GM12873 (cell line): ENCODE results near the gene TARS3.

Experiments
- TF ChIP-seq, protein P1 (sequence below): IDR thresholded peaks from 2 replicates; pipeline ENCODE4 v1.5.1; 2012; ENCODE audit warnings: low read depth, mild to moderate bottlenecking, moderate library complexity, low read length, control low read depth; ENCODE audit not compliant: insufficient read depth; ENCODE audit errors: missing control alignments

Gene TARS3

DNA sequence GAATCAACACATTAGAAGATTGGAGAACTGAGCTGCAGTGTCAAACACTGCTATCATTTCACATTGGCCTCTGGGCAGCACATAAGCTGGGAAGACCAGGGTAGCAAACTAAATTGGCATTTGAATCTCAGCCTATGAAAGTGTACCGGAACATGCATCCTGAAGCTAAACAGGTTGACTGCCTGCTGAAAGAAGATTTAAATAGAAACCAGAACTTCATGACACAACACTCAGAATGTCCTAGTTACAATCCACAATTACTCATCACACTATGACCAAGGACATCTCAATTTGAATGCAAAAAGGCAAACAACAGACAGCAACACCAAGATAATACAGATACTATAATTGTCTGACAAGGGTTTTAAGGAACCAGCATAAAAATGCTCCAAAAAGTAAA is 98.3 kb downstream of the TARS3 start:
- TF ChIP-seq, protein P1, sequence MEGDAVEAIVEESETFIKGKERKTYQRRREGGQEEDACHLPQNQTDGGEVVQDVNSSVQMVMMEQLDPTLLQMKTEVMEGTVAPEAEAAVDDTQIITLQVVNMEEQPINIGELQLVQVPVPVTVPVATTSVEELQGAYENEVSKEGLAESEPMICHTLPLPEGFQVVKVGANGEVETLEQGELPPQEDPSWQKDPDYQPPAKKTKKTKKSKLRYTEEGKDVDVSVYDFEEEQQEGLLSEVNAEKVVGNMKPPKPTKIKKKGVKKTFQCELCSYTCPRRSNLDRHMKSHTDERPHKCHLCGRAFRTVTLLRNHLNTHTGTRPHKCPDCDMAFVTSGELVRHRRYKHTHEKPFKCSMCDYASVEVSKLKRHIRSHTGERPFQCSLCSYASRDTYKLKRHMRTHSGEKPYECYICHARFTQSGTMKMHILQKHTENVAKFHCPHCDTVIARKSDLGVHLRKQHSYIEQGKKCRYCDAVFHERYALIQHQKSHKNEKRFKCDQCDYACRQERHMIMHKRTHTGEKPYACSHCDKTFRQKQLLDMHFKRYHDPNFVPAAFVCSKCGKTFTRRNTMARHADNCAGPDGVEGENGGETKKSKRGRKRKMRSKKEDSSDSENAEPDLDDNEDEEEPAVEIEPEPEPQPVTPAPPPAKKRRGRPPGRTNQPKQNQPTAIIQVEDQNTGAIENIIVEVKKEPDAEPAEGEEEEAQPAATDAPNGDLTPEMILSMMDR = no peak

DNA sequence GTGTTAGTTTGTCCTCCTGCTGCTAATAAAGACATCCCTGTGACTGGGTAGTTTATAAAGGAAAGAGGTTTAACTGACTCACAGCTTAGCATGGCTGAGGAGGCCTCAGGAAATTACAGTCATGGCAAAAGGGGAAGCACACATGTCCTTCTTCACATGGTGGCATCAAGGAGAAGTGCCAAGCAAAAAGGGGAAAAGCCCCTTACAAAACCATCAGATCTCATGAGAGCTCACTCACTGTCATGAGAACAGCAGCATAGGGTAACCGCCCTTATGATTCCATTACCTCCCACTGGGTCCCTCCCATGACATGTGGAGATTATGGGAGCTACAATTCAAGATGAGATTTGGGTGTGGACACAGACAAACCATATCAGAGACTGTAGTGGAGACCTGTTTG is 99.1 kb downstream of the TARS3 start:
- TF ChIP-seq, protein P1 = no peak

DNA sequence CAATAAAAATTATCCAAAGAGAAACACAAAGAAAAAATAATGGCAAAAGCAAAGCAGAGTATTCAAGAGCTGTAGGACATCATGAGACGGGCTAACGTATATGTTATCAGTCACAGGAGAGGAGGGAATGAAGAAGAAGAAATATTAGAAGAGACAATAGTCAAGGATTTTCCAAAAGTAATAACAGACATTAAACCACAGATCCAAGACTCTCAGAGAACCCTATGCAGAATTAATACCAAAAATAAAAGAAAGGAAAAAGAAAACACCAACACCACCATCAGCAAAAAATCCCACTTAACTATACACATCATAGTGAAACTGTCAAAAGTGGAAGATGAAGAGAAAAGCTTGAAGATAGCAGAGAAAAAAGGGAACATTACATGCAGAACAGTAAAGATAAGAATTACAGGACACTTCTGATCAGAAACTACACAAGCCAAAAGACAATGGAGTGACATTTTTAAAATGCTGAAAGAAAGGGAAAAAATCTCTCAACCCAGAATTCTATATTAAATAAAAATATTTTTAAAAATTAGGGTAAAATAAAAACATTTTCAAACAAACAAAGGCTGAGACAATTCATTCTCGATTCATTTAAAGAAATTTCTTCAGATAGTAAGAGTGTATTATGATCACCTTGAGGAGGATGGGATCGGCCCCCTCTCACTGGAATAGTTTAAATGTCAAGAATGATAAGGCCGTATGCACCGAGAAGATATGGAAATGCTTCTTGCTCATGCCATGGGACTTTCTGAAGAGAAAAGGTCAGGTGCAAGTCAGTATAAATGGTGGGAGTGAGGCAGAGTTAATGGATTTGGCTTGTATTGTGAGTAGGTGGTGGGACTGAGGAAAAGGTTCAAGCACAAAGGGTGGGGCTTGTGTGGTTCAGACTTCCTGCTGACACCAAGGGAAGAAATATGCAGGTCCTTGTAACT is 100.6 kb downstream of the TARS3 start:
- TF ChIP-seq, protein P1 = no peak

DNA sequence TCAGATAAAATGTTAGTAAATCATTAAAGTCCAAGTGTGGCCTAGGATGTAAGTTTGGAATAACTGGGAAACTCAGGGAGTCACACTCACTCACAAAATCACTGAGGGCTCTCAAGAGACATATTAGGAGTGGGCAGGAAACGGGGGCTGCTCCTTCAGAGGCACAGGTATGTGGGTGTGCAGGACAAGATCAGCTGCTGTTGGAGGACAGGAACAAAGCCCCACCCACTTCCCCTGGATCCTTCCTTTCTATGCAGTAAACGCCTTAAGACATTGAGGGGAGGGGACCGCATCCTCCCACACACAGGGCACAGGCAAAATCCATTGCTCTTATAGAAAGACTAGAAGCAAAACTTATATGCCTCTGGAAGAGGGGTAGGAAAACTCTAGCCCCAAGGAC is 102.3 kb downstream of the TARS3 start:
- TF ChIP-seq, protein P1 = no peak

DNA sequence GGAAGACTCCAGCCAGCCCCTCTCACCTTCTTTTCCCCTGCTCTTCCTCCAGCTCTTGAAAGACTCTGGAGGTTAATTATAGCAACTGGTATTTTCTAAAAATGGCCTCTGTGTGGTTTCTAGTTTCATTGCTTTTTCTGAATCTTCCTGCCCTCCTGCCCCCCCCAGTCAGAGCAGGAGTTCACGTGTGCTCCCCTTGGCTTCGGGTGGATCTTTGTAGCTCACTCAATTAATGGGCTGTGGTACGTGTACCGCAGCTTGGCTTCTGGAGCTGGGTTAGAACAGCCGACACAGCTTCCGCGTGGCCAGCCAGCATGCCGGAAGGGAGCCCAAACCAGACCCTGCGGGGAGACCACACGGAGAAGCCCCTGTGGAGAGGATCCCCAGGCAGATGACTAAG is 103.6 kb downstream of the TARS3 start:
- TF ChIP-seq, protein P1 = no peak

DNA sequence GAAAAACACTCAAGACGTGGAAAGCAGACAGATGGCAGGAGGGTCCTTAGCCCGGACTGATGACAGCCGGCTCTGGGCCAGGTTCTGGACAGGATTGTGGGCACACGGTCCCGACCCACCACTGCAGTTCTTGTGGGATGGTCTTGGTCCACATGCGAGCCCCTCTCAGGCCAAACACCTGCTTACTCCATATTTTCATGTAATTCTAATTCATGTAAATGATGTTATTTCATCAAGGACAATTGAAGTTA is 104.7 kb downstream of the TARS3 start:
- TF ChIP-seq, protein P1 = no peak

DNA sequence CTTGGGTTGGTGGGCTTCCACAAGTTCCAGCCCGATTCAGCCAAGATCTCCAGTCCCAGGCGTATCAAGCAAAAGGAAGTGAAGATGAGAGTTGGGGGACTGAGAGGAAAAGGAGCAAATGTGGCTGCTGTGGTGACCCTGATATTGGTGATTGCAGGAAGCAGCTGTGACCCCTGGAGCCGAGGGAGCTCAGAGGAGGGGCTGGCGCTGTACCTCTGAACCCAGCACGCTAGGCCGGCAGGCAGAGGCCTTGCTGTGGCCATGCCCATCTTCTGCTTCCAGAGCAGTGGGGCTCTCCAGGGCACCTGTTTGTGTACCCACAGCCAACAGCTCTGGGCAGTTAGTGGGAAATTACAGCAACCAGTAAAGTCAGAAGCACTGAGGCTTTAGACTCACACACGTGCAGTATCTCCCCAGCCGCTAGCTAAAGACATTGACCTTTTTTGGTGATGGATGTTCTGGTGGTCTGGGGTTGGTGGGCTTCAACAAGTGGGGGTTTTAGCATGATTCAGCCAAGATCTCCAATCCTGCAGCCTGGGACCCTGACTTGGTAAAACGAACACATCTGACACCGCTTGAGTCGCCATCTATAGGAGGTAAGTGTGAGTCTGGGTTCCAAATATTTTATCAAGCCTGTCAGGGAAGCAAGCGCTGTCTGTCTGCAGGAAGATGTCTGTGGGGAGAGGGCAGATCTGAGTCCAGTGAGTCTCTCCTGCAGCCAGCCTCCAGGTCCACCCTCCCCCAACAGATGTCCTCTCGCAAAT is 105.2 kb downstream of the TARS3 start:
- TF ChIP-seq, protein P1 = no peak
